ENCODE measurements around the gene CEP104.
A peak's percentile ranks its signal among the peaks of the same experiment; 100 is the strongest.

CEP104 gene

DNA sequence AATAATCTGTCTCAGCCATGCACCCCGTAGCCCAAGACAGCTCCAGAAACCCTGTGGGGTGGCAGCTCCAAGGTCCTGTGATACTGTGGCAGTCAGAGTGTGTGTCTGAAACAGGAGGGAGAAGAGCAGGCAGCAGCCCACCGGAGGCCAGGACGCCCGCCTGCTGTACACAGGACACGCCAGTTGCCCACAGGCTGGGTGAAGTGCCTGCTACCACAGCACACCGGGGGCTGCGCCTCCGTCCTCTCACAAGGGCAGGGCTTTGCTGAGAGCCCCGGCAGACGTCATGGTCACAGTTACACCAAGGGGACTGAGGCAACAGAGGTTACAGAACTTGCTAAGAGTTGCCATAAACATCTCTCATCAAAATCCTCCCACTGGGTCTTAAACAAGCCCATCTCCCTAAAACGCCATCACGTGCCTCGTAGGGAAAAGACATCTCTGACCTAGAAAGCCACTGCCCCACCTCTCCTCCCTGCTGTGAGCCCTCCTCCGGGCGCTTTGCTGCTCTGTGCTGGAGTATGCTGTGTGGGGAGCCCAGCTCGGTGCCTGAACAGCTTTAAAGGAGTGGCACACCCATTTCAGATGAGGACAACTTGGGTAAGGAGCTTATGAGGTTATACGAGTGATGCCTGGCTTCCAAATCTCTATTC is 37.7 kb upstream of the CEP104 start:
- no peak for DNase-seq (ENCODE audit: low spot score)

DNA sequence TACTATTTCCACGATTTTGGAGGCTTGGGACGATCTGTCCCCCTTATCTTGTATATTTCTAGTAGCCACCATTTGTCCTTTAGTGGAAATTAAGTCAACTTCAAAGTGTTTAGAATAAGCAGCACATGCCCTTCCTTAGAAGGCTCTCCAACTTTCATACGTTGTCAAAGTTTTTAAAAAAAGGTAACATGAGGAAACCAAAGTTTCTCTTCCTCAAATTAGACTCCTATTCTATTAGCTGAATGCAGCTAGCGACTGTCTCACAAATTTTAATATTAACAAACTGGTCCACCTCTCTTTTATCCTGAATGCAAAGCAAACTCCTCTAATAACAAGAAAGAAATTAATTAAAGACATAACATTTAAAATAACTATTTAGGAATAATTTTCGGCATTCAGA is 36.2 kb upstream of the CEP104 start:
- DNase-seq (ENCODE audit: low spot score), result no peak

DNA sequence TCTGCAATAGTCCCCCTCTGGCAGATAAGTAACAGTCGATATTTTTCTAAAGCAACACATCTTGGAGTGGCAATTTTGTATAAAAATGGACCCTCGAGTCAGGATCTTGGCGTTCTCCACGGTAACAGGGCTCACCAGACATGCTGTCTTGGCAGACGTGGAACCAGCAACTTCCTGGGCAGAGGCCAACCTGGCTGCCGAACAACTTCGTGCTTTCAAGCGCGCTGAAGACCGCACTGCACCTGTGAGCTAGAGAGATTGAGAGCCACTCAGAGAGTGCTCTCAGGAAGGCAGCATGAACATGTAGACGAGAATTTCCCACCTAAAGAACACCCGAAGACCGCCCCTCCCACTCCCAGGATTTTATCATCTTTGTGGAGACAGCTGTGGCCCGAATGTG is 35.7 kb upstream of the CEP104 start:
- DNase-seq (ENCODE audit: low spot score), result no peak

DNA sequence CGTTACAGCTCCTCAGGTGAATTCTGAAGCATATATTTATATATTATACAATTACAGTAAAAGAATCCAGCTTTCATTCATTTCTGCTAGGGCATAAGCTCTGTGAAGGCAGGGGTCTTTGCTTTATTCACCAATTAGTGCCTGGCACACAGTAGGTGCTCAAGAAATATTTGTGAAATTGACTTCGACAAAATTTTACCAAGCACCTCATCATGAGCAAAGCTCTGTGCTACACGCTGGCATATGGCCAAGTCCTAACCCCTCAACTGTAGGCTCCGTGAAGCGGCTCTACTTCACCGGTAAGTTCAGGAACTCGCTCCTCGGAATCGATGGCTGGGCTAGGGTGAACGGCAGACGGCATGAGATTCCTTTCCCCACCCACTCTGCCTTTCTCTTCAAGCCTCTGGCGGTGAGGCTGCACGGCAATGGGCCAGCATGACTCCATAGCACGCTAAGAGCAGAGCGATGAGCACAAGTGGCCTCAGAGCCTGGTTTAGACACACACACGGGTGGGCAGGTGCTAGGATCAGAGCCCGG is 34.4 kb upstream of the CEP104 start:
- DNase-seq (ENCODE audit: low spot score), result no peak

DNA sequence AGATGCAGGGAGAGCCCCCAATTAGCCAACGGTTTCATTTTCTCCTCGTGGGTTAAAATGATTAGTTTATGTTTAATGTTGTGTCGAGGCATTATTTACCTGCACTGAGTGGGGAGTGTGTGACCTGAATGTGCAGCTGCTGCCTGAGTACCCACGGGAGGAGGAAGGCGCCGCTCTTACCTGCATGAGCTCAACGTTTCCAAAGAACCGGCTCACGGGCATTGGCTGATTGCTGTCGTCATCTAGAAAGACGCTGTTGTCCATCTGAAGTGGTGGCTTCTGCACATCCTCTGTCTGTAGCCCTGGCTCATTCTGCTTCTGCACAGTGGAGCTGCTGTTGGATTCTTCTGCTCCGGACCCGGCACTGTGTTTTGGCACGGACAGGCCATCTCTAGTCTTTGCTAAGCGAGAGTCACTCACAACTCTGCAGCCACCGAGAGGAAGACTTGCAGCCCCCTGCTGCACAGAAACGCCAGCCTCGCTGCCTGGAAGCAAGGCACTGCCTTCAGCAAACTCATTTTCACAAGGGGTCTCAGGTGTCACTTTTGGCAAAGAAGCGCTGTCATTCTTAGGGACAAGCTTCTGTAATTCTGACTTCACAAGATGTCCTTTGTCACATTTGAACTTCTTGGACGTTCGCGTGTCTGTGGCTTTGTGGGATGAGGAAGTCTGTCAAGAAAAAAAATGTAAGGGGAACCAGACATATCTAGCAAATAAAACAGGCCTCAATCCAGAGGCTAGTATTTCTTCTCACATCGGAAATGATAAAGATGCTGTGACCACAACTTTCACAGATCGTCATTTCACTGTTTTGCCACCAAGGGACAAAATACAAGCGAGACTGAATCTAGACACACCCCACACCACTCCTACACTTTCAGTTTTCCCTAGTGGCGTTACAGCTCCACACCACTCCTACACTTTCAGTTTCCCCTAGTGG is 33.6 kb upstream of the CEP104 start:
- peak; percentile 57 for DNase-seq (ENCODE audit: low spot score)

DNA sequence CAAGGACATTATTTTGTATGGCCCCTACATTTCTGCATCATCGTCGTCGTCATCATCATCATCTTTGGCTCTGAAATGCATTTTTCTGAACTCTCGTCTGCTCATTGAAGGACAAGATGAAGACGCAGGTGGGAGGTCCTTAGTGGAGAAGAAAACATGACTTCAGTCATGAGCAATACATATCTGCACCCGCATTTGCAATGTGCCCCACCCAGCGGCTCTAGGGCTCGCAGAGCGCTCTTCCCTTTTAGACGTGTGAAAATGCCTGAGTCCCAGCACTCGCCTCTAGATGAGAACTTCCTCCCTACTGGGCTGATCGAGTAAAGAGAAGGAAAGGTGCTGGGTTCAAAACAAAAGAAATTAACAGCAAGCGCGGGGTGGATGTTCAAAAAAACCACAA is 32.9 kb upstream of the CEP104 start:
- DNase-seq (ENCODE audit: low spot score), result no peak

DNA sequence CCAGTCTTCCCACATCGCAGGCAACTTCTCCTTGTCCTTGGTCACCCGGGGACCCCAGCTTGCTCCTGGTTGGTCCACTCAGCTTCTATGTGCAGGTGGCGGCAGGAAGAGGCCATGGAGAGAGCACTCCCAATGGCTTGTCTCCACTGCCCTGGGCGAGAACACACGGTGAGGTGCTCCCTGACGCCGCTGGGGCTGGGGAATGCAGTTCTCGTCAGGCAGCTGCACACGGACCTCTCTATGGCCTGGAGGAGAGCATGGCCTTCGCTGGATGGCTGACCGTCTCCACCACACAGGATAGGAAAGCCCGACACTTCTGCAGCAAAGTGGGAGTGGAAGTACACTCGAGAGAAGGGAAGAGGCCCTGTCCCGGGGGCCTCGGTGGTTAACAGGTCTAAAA is 31.3 kb upstream of the CEP104 start:
- DNase-seq (ENCODE audit: low spot score), result no peak

DNA sequence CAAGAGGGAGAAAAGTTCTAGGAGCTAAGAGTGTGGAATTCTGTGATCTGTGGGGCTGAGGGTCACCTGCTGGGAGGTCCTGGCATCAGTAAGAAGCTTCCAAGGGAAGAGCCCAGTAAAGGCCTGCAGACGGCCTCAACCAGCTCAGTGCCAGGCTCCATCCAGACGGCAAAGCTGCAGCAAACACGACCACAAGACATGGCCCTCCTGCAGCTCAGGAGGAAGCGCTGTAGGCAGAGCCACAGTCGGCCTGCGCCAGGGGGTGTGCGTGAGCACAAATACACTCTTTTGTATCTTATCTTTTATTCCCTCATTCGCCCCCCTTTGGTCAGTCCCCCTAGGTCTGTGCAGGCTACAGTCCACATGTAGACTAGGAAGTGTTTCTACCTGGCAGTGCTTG is 29.7 kb upstream of the CEP104 start:
- DNase-seq (ENCODE audit: low spot score), result no peak

DNA sequence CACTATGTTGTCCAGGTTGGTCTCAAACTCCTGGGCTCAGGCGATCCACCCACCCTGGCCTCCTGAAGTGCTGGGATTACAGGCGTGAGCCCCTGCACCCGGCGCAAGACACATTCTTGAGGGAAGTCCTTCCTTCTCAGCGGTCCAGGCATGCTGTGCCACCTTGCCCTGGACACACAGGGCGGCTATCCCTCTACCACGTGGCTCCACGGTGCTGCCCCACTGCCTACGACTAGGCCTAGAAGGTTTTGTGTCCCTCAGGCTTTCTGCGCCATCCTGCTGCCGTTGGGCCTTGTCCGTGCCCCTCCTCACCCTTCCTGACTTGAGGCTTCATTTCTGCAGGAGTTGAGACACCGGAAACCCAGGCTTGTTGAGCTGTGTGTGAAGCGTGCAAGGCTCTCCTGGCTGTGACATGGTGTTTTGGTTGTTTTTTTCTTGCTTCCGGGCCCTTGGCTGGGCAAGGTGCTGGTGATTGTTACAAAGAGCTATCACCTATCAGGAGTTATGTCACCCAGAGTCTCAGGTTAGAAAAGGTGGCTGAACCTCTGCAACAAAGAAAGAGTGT is 29.2 kb upstream of the CEP104 start:
- DNase-seq (ENCODE audit: low spot score), result no peak

DNA sequence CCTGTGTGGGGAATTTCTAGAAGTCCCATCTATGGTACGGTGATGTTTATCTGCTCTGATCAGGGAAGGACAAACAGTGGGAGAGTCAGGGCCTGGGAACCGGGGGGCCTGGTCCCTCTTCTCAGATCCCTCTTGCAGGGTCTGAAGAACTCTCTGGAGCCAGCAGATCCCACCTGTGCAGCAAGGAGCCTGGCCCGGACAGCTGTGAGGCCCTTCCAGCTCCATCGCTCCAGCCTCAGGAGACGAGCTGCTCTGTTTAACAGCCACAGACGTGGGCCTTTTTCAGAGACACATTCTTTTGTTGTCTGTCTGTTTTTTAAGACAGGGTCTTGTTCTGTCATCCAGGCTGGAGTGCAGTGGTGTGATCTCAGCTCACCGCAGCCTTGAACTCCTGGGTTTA is 28.6 kb upstream of the CEP104 start:
- no peak for DNase-seq (ENCODE audit: low spot score)

DNA sequence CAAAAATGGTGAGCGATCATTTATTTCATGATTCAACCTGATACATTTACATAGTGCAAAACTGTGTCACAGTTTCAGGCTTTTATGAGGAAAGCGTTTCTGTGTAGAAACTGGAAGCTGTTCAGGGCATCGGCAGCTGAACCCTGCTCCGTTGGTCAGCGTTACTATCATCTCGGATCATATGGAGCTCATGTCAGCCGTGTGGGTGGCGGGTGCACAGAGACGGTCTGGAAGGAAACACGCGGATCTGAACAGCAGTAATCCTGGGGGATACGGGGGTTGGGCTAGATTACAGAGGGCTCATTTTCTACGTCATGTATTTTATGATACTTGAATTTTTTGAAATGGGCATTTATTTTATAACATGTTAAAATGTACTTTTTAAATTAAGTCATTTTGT is 28.0 kb upstream of the CEP104 start:
- no peak for DNase-seq (ENCODE audit: low spot score)

DNA sequence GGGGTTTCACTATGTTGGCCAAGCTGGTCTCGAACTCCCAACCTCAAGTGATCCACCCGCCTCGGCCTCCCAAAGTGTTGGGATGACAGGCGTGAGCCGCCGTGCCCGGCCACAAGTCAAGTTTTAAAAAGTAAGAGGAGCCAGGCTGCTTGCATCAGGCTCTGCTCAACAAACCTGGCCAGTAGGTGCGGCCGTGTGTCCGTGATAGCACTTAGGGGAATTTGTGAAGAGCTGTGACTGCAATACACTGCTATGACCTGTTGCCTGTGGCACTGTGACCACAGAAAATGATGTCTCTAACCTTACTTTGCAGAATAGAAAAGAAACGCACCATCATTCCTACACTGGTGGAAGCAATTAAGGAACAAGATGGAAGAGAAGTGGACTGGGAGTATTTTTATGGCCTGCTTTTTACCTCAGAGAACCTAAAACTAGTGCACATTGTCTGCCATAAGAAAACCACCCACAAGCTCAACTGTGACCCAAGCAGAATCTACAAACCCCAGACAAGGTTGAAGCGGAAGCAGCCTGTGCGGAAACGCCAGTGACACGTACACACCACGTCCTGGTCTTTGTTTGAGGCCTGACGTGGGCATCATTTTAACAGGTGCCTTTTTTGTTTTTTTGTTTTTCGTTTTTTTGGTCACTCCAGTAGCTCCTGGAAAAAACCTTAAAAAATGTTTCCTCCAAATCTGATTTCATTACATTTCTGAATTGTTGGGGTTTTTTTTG is 26.3 kb upstream of the CEP104 start:
- DNase-seq (ENCODE audit: low spot score), result no peak

DNA sequence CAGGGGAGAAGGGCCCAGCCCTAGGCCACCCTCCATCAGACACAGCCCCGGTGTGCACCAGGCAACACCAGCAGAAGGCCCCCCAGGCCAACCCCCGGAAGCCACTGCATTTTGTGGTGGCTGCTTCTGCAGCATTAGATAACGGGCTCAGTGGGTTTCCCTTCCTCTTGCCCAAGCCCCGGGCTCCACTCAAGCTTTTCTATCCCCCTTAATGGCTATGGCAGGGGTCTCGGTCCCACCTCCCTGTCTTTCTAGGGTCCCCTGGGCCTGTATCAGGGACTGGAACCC is 24.1 kb upstream of the CEP104 start:
- no peak for DNase-seq (ENCODE audit: low spot score)

DNA sequence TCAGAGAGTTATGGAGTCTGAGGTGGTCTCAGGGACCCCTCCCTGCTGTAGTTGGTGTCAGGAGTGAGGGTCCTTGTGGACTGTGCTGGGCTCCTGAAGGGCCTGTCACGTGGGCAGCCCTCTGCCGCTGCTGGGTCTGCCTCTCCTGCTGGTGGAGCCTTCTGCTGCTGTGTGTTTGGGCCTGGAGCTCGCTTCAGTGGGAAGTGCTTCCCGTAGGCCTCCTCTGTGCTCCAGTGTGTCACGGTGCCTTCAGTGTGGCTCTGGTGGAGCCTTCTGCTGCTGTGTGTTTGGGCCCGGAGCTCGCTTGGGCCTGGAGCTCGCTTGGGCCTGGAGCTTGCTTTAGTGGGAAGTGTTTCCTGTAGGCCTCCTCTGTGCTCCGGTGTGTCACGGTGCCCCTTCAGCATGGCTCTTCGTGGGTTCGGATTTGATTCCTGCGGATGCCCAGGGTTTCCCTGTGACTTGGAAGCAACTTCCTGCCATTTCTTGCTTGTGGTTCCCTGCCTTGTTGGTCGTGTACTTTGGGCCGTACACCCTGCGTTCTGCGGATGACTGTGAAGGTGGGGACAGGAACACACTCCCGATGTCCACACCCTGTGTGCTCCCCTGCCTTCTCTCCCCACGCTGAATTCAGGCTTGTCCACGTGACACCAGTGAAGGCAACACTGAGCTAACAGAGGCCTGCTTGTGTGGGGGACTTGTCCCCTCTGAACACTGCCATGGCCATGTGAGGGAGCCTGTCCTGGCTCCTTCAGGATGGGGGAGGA is 23.6 kb upstream of the CEP104 start:
- DNase-seq (ENCODE audit: low spot score), result no peak

DNA sequence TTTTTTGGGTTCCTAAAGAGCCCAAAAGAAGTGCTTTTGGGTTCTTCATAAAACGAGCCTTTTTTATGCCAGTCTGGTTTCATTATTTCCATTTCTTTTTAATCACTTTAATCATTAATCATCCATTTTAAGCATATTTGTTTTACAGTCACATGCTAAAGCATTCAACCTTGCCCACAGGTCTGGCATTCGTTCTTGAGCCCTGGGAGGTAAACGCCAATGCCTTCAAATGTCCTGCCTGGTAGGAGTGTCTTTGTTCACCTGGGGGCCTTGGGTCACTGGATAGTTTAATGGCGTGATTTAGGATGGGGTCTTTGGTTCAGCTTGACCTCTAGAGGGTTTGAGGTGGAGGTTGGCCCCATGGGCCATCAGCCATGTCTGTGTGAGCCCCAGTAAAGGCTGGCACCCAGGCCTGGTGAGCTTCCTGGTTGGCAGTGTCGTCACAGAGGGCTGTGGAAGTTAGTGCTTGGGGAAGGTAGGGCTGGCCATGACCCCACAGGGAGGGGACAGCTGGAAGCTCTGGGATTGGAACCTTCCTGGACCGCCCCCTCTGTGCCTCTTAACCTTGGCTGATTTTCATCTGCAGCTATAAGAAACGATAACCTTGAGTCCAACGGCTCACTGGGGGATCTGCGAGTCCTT is 22.9 kb upstream of the CEP104 start:
- DNase-seq (ENCODE audit: low spot score), result no peak

DNA sequence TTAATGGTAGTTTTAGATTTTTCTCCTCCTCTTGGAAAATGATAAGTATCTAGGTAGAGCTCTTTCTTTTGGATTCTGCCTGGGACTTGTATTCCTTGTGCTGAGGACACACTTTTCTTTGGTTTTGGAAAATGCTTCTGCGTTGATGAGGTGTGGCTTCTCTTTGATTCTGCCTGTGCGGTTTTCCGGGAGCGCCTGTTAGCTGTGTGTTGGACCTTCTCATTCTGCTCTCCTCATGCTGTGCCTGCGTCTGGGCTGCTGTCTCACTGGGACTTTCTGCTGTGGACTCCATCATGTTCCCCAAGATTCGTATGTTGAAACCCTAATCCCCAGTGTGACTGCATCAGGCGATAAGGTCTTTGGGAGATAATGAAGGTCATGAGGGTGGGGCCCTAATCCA is 22.1 kb upstream of the CEP104 start:
- no peak for DNase-seq (ENCODE audit: low spot score)

DNA sequence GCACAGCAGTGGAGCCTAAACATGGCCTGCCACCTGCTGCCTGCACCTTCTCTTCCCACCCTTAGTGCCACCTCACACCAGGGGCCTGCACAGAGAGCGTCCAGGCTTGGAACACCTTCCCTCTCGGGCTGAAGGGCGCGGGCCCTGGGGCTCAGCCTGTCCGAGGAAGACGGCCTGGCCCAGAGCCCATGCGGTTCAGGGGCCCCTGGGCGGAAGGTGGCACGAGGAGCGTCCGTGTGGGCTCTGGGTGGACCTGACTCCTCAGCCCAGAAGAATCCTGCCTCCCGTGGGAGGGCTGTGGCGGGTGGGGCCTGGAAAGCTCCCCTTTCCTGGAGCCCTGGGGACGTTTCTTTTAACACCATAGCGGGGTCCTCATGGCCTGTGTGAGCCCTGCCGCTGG is 19.7 kb upstream of the CEP104 start:
- DNase-seq (ENCODE audit: low spot score), result no peak

DNA sequence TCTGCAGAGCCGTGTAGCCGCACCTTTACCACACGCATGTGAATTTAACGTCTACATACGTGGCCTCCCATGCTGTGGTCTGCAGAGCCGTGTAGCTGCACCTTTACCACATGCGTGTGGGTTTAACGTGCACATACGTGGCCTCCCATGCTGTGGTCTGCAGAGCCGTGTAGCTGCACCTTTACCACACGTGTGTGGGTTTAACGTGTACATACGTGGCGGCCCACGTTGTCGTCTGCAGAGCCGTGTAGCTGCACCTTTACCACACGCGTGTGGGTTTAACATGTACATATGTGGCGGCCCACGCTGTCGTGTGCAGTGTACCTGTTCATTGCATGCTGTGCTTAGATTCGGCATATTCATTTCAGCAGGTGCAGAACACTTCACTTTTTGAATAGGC is 17.7 kb upstream of the CEP104 start:
- DNase-seq (ENCODE audit: low spot score), result no peak

DNA sequence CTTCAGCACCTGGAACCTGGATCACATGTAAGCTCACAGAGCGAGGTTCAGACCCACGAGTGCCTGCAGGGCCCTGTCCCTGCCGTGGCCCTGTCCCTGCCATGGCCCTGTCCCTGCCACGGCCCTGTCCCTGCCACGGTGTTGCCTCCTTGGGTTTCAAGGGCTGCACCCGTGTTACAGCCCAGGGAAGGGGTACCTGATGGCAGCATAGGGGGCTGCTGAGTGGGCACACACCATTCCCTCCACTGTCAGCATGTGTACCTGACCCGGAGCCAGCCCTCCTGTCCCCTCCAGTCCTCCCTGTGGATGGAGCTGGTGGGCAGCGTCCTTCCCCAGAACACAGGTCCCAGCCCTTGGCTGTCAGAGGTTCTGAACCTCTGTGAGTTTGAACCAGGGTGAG is 15.5 kb upstream of the CEP104 start:
- no peak for DNase-seq (ENCODE audit: low spot score)

DNA sequence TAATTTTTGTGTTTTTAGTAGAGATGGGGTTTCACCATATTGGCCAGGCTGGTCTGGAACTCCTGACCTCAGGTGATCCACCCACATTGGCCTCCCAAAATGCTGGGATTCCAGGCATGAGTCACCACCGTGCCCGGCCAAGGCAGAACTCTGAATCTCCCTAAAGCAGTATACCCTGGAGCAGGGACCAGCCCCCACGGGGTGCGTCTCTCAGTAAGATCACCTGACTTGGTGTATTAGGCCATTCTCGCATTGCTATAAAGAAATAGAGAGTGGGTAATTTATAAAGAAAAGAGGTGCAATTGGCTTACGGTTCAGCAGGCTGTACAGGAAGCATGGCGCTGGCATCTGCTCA is 14.4 kb upstream of the CEP104 start:
- no peak for DNase-seq (ENCODE audit: low spot score)

DNA sequence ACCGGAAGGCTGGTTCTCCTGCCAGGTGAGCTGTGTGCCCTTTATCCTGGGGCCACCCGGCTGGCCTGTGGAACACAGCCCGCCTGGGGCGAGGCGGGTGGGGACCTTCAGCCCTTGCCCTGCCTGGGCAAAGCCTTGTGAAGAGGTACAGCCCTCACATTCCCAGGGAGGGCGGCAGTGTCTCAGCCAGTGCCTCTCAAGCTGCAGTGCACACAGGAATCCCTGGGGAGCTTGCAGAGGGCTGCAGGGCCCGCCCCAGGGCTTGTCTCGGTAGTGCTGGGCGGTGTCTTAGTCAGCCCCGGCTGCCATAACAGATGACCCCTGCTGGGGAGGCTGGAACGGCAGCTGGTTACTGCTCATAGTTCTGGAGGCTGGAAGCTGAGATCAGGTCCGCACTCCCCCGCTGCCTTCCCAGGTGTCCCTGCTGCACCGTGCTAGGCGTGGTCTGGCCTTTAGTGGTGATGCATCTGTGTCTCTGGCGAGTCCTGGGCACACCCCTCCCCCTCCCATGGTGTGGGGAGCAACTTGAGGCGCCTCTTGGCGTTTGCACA is 12.8 kb upstream of the CEP104 start:
- DNase-seq (ENCODE audit: low spot score), result no peak
